ENCODE results near the gene IMPDH2.
A peak's percentile ranks its signal among the peaks of the same experiment; 100 is the strongest.

The IMPDH2 gene

GRCh38 chr3:49028673-49029562 lies at the start of gene IMPDH2:
IMPDH2 (minus strand) TSS chr3:49029398; CDS start chr3:49029350, 48 bp downstream.
- no peak for DNase-seq (ENCODE audit: low spot score)
- peak; percentile 74 for ATAC-seq (ENCODE audit: low read depth)
- Histone ChIP-seq H3K9me3 (ENCODE audit: severe bottlenecking) (no peaks in the 10 kb centered on the region), H3K4me1 (ENCODE audit: insufficient read depth, poor library complexity, severe bottlenecking) (peaks cover 5% of the 10 kb centered on the region), H3K36me3 (ENCODE audit: low read depth) (peaks cover 77% of the 10 kb centered on the region), H3K27me3 (ENCODE audit: insufficient read depth, poor library complexity, severe bottlenecking) (no peaks in the 10 kb centered on the region), H3K27ac (ENCODE audit: poor library complexity, severe bottlenecking) (peak within 1 kb of the TSS; percentile 52), H3K4me3 (ENCODE audit: severe bottlenecking) (peak within 1 kb of the TSS; percentile 65)
- TF ChIP-seq CTCF (IDR thresholded peaks at IDR 0.05; ENCODE audit: poor library complexity, severe bottlenecking), result no peak

DNA sequence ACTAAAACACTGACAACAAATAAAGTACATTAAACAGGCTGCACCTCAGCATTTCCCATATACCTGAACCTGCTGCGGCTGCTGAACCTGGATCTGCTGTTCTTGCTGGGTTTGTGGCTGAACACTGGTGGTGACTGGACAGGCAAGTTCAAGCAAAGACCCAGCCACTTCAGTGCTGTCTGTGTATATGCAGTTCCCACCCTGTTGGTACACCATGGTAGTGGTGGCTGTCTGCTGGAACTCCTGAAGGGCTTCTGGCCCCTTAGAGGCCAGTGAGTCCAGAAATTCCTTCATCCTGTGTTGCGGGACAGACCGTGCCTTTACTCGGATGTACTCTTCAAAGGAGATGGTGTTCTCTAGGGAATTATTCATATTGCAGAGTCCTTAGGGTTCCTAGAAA lies 47.4 kb upstream of the IMPDH2 start:
- Histone ChIP-seq H3K4me1 (ENCODE audit: insufficient read depth, poor library complexity, severe bottlenecking) (peaks cover 4% of the 10 kb centered on the region), H3K9me3 (ENCODE audit: severe bottlenecking) (no peaks in the 10 kb centered on the region), H3K4me3 (ENCODE audit: severe bottlenecking) (no peak overlapping the region), H3K27me3 (ENCODE audit: insufficient read depth, poor library complexity, severe bottlenecking) (no peaks in the 10 kb centered on the region), H3K36me3 (ENCODE audit: low read depth) (peaks cover 74% of the 10 kb centered on the region), H3K27ac (ENCODE audit: poor library complexity, severe bottlenecking) (no peak overlapping the region)
- TF ChIP-seq CTCF (IDR thresholded peaks at IDR 0.05; ENCODE audit: poor library complexity, severe bottlenecking), result no peak
- ATAC-seq (ENCODE audit: low read depth) (peak; percentile 27; the same call in 1 of the 3 replicates), DNase-seq (ENCODE audit: low spot score) (no peak)

- no peak for ATAC-seq (ENCODE audit: low read depth)
- no peak for DNase-seq (ENCODE audit: low spot score)
- peaks cover 79% of the 10 kb centered on the region for H3K36me3 ChIP-seq (ENCODE audit: low read depth)
- H3K9me3 ChIP-seq (ENCODE audit: severe bottlenecking), result no peaks in the 10 kb centered on the region
- H3K4me1 ChIP-seq (ENCODE audit: insufficient read depth, poor library complexity, severe bottlenecking), result no peaks in the 10 kb centered on the region
- no peak overlapping the region for H3K27ac ChIP-seq (ENCODE audit: poor library complexity, severe bottlenecking)
- no peaks in the 10 kb centered on the region for H3K27me3 ChIP-seq (ENCODE audit: insufficient read depth, poor library complexity, severe bottlenecking)
- no peak for TF ChIP-seq CTCF (IDR thresholded peaks at IDR 0.05; ENCODE audit: poor library complexity, severe bottlenecking)
- no peak overlapping the region for H3K4me3 ChIP-seq (ENCODE audit: severe bottlenecking)
These were observed 46.9 kb upstream of the IMPDH2 start for GRCh38 chr3:49076116-49076515.

- no peak for DNase-seq (ENCODE audit: low spot score)
- no peak for ATAC-seq (ENCODE audit: low read depth)
These were observed 28.8 kb upstream of the IMPDH2 start for GRCh38 chr3:49058011-49058410.

More at GRCh38 chr3:49058011-49058410, 28.8 kb upstream of the IMPDH2 start:
- Histone ChIP-seq H3K36me3 (ENCODE audit: low read depth) (peaks cover 64% of the 10 kb centered on the region), H3K9me3 (ENCODE audit: severe bottlenecking) (no peaks in the 10 kb centered on the region), H3K4me1 (ENCODE audit: insufficient read depth, poor library complexity, severe bottlenecking) (no peaks in the 10 kb centered on the region), H3K4me3 (ENCODE audit: severe bottlenecking) (no peak overlapping the region), H3K27me3 (ENCODE audit: insufficient read depth, poor library complexity, severe bottlenecking) (no peaks in the 10 kb centered on the region), H3K27ac (ENCODE audit: poor library complexity, severe bottlenecking) (no peak overlapping the region)
- no peak for TF ChIP-seq CTCF (IDR thresholded peaks at IDR 0.05; ENCODE audit: poor library complexity, severe bottlenecking)

Data from RWPE2 (cell line).